Measurements from ENCODE around the gene NCK2. TPM values are rescaled to one million over a fixed set of nuclear protein-coding genes. Genes with fewer than 3 reads are reported as not detected.
A peak's percentile ranks its signal among the peaks of the same experiment; 100 is the strongest.

Gene NCK2
- total and polyA plus RNA-seq, 9 of the 15 experiments (the other 6 are each of a cell fraction or from before 2014, with no cell fraction given), result 0.90 to 27.9 (median 15.9) TPM

GRCh38 chr2:105872830-105873229 is 128.1 kb downstream of the NCK2 start:
- H3K4me2 ChIP-seq (ENCODE audit: insufficient read depth, low read length), result 0 out of 2 replicates have a peak overlapping the region, but pooled peaks have one; percentile 16
- in situ Hi-C loops (cut with MboI) (no loop called here), intact Hi-C loops (cut with micrococcal nuclease) (no loop called here)
- DNase-seq (ENCODE audit: extremely low read depth in 1 of 4, low spot score in 3 of 4) (no peak), FAIRE-seq (no peak), ATAC-seq (no peak)
- no peak overlapping the region for H3K4me3 ChIP-seq
- peaks cover 7% of the 10 kb centered on the region; the same call in 2 of the 3 replicates for H3K79me2 ChIP-seq (ENCODE audit: control insufficient read depth, insufficient read depth, low read length)
- no peak overlapping the region for H2AFZ ChIP-seq (ENCODE audit: low read depth, low read length)
- no peaks in the 10 kb centered on the region; the same call in 2 of the 3 replicates for H3K36me3 ChIP-seq (ENCODE audit: control insufficient read depth, insufficient read depth, low read length)
- H3K9me1 ChIP-seq (ENCODE audit: control insufficient read depth, insufficient read depth, low read length), result peaks cover 5% of the 10 kb centered on the region
- no peaks in the 10 kb centered on the region for H3K9me3 ChIP-seq (replicated peaks; ENCODE audit: control insufficient read depth, insufficient read depth, low read depth, low read length)
- H3K27me3 ChIP-seq (ENCODE audit: control insufficient read depth in 2 of 2, insufficient read depth in 2 of 2, low read length in 2 of 2), result no peaks in the 10 kb centered on the region
- peaks cover 12 to 13% of the 10 kb centered on the region in 2 experiments for H3K4me1 ChIP-seq (replicated peaks in 1 of 2; ENCODE audit: control insufficient read depth in 2 of 2, insufficient read depth in 2 of 2, low read length in 2 of 2)
- CTCF ChIA-PET (ENCODE audit: low intra/inter-chr PET ratio), result interaction anchor here (0.6 kb wide), 1 partner anchor 502 kb away, joined by 3 read pairs; no protein-coding TSS in a partner anchor
- H3K27ac ChIP-seq (ENCODE audit: extremely low read depth, low read depth, low read length), result peak overlapping the region; percentile 38; the same call in 1 of the 3 replicates
- WGBS (ENCODE audit: insufficient coverage, low coverage, missing lambda C conversion rate), result 64% methylated on average over 7 of the region's 7 CpGs
- POLR2A ChIA-PET, result no interaction called here
- no TSS peak for BruUV-seq (replicated peaks)
- TF ChIP-seq, protein P1, sequence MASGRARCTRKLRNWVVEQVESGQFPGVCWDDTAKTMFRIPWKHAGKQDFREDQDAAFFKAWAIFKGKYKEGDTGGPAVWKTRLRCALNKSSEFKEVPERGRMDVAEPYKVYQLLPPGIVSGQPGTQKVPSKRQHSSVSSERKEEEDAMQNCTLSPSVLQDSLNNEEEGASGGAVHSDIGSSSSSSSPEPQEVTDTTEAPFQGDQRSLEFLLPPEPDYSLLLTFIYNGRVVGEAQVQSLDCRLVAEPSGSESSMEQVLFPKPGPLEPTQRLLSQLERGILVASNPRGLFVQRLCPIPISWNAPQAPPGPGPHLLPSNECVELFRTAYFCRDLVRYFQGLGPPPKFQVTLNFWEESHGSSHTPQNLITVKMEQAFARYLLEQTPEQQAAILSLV (tag; IDR thresholded peaks at IDR 0.05), result no peak
- no peak for TF ChIP-seq TFAP4 (CRISPR knock-in tag; IDR thresholded peaks at IDR 0.05; ENCODE audit: borderline replicate concordance)
- TF ChIP-seq MCM5 (IDR thresholded peaks at IDR 0.05; ENCODE audit: low read depth), result no peak
- no peak for TF ChIP-seq ZNF253 (CRISPR knock-in tag; conservative IDR thresholded peaks at IDR 0.05)
- TF ChIP-seq CHAMP1 (IDR thresholded peaks at IDR 0.05), result no peak
- no peak for TF ChIP-seq ETV5 (CRISPR knock-in tag; IDR thresholded peaks at IDR 0.05; ENCODE audit: low read depth)
- TF ChIP-seq, protein P2, sequence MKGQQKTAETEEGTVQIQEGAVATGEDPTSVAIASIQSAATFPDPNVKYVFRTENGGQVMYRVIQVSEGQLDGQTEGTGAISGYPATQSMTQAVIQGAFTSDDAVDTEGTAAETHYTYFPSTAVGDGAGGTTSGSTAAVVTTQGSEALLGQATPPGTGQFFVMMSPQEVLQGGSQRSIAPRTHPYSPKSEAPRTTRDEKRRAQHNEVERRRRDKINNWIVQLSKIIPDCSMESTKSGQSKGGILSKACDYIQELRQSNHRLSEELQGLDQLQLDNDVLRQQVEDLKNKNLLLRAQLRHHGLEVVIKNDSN (CRISPR knock-in tag; IDR thresholded peaks at IDR 0.05), result no peak
- TF ChIP-seq DPF2 (IDR thresholded peaks at IDR 0.05), result no peak
- TF ChIP-seq EWSR1 (IDR thresholded peaks at IDR 0.05; ENCODE audit: borderline replicate concordance, low read depth, partially characterized antibody), result no peak
- TF ChIP-seq BCL6 (CRISPR knock-in tag; IDR thresholded peaks at IDR 0.05), result no peak
- TF ChIP-seq CHD4 (IDR thresholded peaks at IDR 0.05; ENCODE audit: insufficient read depth, insufficient replicate concordance, low read depth, low read length, poor library complexity, severe bottlenecking), result no peak
- TF ChIP-seq MTF1 (CRISPR knock-in tag; IDR thresholded peaks at IDR 0.05; ENCODE audit: borderline replicate concordance), result no peak
- peaks cover 2% of the 10 kb centered on the region for H4K20me1 ChIP-seq (replicated peaks; ENCODE audit: control insufficient read depth, insufficient read depth, low read length)
- no peak overlapping the region for H3K9ac ChIP-seq (ENCODE audit: insufficient read depth in 1 of 2, low read depth in 2 of 2, low read length in 2 of 2)

All from K562 (cell line).